Body of pancreas (tissue), 4 donors: ENCODE measurements around the gene AGRN. TPM values are rescaled to one million over a fixed set of nuclear protein-coding genes. Genes with fewer than 3 reads are reported as not detected.

Experiments used
- ATAC-seq: fragments of 150-250 bp; one replicate; pipeline ENCODE4 v1.9.1; 2016
- DNase-seq, 4 donors: peaks; one replicate each; pipeline ENCODE4 v3.0.0-alpha.2; 2019
- H3K27ac ChIP-seq, 4 donors: fragments of 200-600 bp; sonication (generic); 1 replicate in 3 of 4; 2 replicates in 1 of 4; pipeline versions ENCODE4 v1.5.1 to v1.6.1; 2016 to 2019; ENCODE audit warnings: mild to moderate bottlenecking in 1 of 4, mixed read lengths in 1 of 4, moderate library complexity in 1 of 4
- H3K27me3 ChIP-seq, 2 donors: fragments of 200-600 bp; sonication (generic); one replicate each; pipeline ENCODE4 v1.6.0; 2016; ENCODE audit warnings: mild to moderate bottlenecking in 1 of 2
- H3K36me3 ChIP-seq, 2 donors: fragments of 200-600 bp; sonication (generic); replicated peaks in 1 of 2; 2 replicates each; pipeline ENCODE4 v1.5.1; 2016; ENCODE audit warnings: low read depth in 2 of 2; ENCODE audit not compliant: insufficient read depth in 1 of 2
- H3K4me1 ChIP-seq: fragments of 200-600 bp; sonication (generic); one replicate; pipeline ENCODE4 v1.6.0; 2016
- H3K4me3 ChIP-seq, 2 donors: fragments of 200-600 bp; sonication (generic); 1 replicate in 1 of 2; 2 replicates in 1 of 2; pipeline ENCODE4 v1.5.1; 2016 to 2019
- H3K9me3 ChIP-seq, 3 donors: fragments of 200-600 bp; sonication (generic); 1 replicate in 2 of 3; 2 replicates in 1 of 3; pipeline ENCODE4 v1.5.1; 2016
- CTCF ChIP-seq, 7 experiments: fragments of 450-650 bp in 4 of 7; fragments of 200-600 bp in 3 of 7; sonication (generic) in 3 of 7; IDR thresholded peaks; one replicate each; pipeline ENCODE4 v1.5.1; 2016 to 2019; ENCODE audit warnings: antibody characterized with exemption in 7 of 7
- POLR2A ChIP-seq, 3 donors: fragments of 450-650 bp; IDR thresholded peaks; one replicate each; pipeline ENCODE4 v1.6.1; 2016; ENCODE audit warnings: antibody characterized with exemption in 3 of 3, mild to moderate bottlenecking in 2 of 3
- WGBS, 2 donors: methylation state at CpG; one replicate each; pipeline ENCODE4 v1.1.5; 2017; 5-methylcytosine and 5-hydroxymethylcytosine counted together
- intact Hi-C: fragments of 100-400 bp; cut with DNase I; formaldehyde crosslinking; loops from one replicate; pipeline ENCODE4 v1.15.1; 2023
- total RNA-seq, 2 donors: library from RNA; depleted of rRNA; stranded (reverse); fragments of >200 nt; gene quantifications; one replicate each; pipeline ENCODE4 v1.1.0, GENCODE V29; 2016

The AGRN gene
- total RNA-seq, 2 donors from 2014 or later = 85.1 to 241 TPM

- Histone ChIP-seq H3K27ac (no peak overlapping the region), H3K9me3 (no peaks in the 10 kb centered on the region), H3K36me3 (no peaks in the 10 kb centered on the region), H3K27me3 (peaks cover 0 to 14% of the 10 kb centered on the region in 2 donors), H3K4me3 (peak overlapping the region in 1 of 2 donors; percentile 38), H3K4me1 (peaks cover 37% of the 10 kb centered on the region)
- intact Hi-C loops = loop anchor here (5.0 kb wide), 1 partner anchor 77 kb away; the partner anchor contains the start of gene PERM1
- 4 to 16% methylated on average over 10 to 63 of the region's 69 CpGs for WGBS, 2 donors
- DNase-seq (peak; percentile 91 to 95 (median 92)), ATAC-seq (peak; percentile 86)
- TF ChIP-seq POLR2A (IDR thresholded peaks at IDR 0.05) (peak in 1 of 3 donors; percentile 26), CTCF (IDR thresholded peaks at IDR 0.05) (peak in 1 of 7 experiments; percentile 20)
Measured at GRCh38 chr1:1059494-1060280, 39.8 kb downstream of the AGRN start.

- Histone ChIP-seq H3K4me3 (no peak overlapping the region), H3K27ac (no peak overlapping the region), H3K4me1 (peaks cover 37% of the 10 kb centered on the region), H3K9me3 (no peaks in the 10 kb centered on the region), H3K36me3 (no peaks in the 10 kb centered on the region), H3K27me3 (peaks cover 0 to 14% of the 10 kb centered on the region in 2 donors)
- DNase-seq (no peak), ATAC-seq (no peak)
- no peak for TF ChIP-seq POLR2A (IDR thresholded peaks at IDR 0.05)
- no peak for TF ChIP-seq CTCF (IDR thresholded peaks at IDR 0.05)
- WGBS, 2 donors = 41 to 53% methylated on average over 34 to 38 of the region's 38 CpGs
- intact Hi-C loops = loop anchor here (5.0 kb wide), 1 partner anchor 78 kb away; the partner anchor contains the start of gene PERM1
Measured at GRCh38 chr1:1060281-1061000, 40.5 kb downstream of the AGRN start.

- ATAC-seq (no peak), DNase-seq (no peak)
- Histone ChIP-seq H3K4me3 (no peak overlapping the region), H3K4me1 (peaks cover 37% of the 10 kb centered on the region), H3K9me3 (no peaks in the 10 kb centered on the region), H3K27ac (no peak overlapping the region), H3K36me3 (no peaks in the 10 kb centered on the region), H3K27me3 (peaks cover 0 to 14% of the 10 kb centered on the region in 2 donors)
- intact Hi-C loops = loop anchor here (5.0 kb wide), 1 partner anchor 80 kb away; the partner anchor contains the start of gene PERM1
- TF ChIP-seq CTCF (IDR thresholded peaks at IDR 0.05) = no peak
- TF ChIP-seq POLR2A (IDR thresholded peaks at IDR 0.05) = no peak
- WGBS, 2 donors = 58 to 93% methylated on average over 6 to 9 of the region's 18 CpGs
Measured at GRCh38 chr1:1061682-1062345, 41.9 kb downstream of the AGRN start.

- H3K9me3 ChIP-seq = no peaks in the 10 kb centered on the region
- no peak overlapping the region for H3K27ac ChIP-seq
- no peak for TF ChIP-seq CTCF (IDR thresholded peaks at IDR 0.05)
- no peak for TF ChIP-seq POLR2A (IDR thresholded peaks at IDR 0.05)
- H3K4me1 ChIP-seq = peaks cover 37% of the 10 kb centered on the region
- H3K27me3 ChIP-seq = peaks cover 0 to 14% of the 10 kb centered on the region in 2 donors
- no peaks in the 10 kb centered on the region for H3K36me3 ChIP-seq
- no peak overlapping the region for H3K4me3 ChIP-seq
- intact Hi-C loops = loop anchor here (5.0 kb wide), 1 partner anchor 80 kb away; the partner anchor contains the start of gene PERM1
- ATAC-seq (no peak), DNase-seq (no peak)
- 30 to 51% methylated on average over 6 to 28 of the region's 29 CpGs for WGBS, 2 donors
Measured at GRCh38 chr1:1062348-1063163, 42.6 kb downstream of the AGRN start.
